GM12892 (cell line): Measurements from ENCODE around the gene KAT6B.

ENCODE experiments used
- POLR2A ChIP-seq: IDR thresholded peaks from 2 replicates; pipeline ENCODE4 v1.6.1; 2011; ENCODE audit warnings: low read depth, low read length, control low read depth
- POLR2AphosphoS5 ChIP-seq: IDR thresholded peaks from 2 replicates; pipeline ENCODE4 v1.6.1; 2011; ENCODE audit warnings: low read depth, low read length, control low read depth
- TAF1 ChIP-seq: IDR thresholded peaks from 2 replicates; pipeline ENCODE4 v1.6.1; 2011; ENCODE audit warnings: low read depth, mild to moderate bottlenecking, control low read depth, low read length, borderline replicate concordance

- TF ChIP-seq POLR2AphosphoS5 (no peak), POLR2A (no peak), TAF1 (no peak)
These were observed 28.9 kb upstream of the KAT6B start for GRCh38 chr10:74797550-74797949.
